CD1c-positive myeloid dendritic cell (primary cell): ENCODE results near the gene BLID.

ENCODE experiments used
- DNase-seq: peaks from one replicate; pipeline ENCODE4 v3.0.0-alpha.2; 2016; ENCODE audit errors: extremely low spot score

The BLID gene

DNA sequence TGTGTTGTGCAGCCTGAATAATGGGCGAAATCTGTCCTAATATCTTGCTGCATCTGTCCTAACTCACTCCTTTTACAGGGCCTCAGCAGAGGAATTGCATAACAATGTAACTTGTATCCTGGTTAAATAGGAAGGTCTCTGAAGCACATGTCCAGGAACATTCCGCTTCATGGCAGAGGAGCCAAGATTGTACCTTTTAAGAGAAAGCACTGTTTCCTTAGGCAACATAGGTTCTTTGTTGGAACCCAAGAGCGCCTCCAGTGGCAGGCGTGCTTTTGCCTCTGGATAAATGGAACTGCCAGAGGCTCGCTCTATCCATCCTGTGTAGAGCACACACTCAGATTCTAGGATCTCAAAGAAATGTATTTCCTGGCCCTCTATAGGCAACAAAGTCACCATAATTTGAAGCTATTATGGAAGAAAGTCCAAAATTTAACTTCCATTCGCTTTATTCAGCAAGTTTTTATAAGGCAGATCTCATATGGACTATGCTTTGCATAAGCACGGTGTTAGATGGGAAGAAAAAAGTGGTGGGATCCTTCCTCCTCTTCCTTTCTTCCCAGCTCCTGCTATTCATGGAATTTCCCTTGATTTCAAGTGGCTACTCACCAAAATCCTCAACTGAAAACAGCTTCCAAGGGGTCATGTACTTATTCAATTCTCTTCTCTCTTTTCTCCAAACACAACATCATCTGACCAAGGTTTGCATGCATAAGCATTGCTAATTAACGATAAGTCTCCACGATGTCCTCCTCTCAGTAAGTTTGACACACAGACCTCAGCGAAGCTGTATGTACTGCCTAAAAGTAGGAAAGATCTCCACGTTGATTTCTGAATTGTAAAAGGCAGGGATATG is at the start of gene BLID:
BLID (minus strand) TSS at position 692 of the 856 bp plus-strand sequence; CDS start at position 399, 293 bp downstream.
- DNase-seq: no peak

GRCh38 chr11:122163053-122163819 is 47.2 kb upstream of the BLID start:
- no peak for DNase-seq

DNA sequence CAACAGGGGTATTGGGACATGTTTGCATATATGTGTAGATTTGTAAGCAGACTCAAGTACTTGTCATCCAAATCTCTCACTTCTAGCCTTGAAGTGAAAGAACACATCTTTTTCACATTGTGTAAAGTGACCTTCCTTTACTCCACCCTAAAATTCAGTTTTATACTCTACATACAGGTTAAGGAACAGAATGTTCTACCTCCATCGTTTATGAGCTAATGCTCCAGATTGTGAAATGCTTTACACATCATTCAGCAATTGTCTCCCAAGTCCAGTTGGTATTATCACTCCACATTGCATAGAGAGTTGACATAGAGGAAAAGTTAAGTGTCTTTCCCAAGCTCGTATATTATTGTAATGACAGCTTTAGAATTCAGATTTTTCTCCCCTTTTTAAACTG is 46.1 kb upstream of the BLID start:
- no peak for DNase-seq

- DNase-seq: no peak
Measured at GRCh38 chr11:122160841-122161590, 45.0 kb upstream of the BLID start.

GRCh38 chr11:122159861-122160260 is 43.8 kb upstream of the BLID start:
- no peak for DNase-seq

- no peak for DNase-seq
Measured at GRCh38 chr11:122159173-122159721, 43.2 kb upstream of the BLID start.

- no peak for DNase-seq
Measured at GRCh38 chr11:122158171-122158570, 42.2 kb upstream of the BLID start.

DNA sequence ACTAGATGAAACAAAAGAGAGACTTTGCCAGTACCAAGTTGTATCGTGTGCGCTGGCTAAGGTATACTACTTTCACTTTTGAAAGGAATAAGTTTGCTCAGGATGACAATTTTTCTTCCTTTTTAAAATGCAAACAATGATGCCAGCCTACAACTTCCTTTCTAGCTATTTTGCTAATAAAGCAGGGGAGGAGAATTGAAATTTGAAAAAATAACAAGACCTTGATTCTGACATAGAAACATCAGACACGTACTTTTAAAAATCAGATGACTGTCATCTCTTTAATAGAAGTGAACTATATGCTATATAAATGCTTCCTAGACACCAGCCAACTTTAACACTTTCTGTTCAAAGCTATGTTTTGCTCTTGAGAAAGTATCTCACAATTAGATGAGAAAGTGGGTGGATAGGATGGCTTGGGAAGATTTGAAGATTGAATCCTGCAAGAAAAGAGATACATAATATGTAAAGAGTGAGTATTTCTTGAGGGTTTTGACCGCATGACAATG is 41.7 kb upstream of the BLID start:
- no peak for DNase-seq

GRCh38 chr11:122156940-122157382 is 40.9 kb upstream of the BLID start:
- no peak for DNase-seq

DNA sequence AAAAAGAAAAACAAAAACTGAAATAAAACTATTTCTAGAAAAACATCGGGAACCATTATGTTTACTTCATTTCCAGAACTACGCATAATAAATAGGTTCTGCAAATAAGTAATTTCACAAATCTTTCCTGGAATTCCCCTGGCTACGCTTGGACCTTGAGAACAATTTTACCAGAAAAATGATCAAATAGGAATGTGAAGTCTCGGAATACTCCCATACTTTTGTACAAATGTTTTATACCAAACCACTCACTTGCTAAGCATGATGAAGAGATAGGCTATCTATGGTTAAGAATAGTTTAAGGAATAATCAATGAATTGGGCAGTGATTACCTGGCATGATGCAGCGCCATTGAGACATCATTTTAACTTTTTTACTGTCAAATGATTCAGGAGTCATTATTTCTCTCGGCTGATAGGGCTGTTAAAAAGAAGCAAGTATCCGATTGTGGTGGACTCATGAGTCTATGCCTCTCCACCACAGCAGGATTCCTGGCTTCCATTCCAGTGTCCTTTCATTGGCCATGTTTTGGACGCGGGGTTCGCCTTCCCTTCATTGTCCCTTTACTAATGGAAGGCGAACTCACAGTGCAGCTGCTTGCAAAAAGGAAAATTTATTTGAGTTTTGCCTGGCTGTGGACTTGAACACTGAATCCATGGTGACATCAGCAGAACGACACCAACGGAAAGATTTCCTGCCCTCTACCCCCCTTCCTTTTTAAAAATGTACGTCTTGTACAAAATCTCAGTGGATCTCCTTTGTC is 39.9 kb upstream of the BLID start:
- DNase-seq: no peak

DNA sequence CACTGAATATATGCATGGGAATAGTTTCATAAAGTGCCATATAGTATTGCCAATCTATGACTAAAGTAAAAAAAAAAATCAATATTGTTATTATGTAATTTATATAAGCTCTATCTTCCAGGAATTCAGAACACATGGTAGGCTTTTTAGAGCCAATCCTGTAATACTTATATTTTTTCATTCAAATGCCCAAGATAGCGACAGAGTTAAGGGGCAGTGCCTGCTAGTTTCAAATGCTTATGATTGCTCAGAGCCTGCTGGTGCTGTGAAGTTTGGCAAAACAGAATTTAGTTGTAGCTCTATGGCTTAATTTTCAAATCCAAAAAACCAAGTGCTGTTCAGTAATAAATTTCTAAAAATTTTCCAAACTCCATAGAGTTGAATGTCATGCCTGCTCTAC is 39.0 kb upstream of the BLID start:
- DNase-seq: no peak

GRCh38 chr11:122154227-122154626 is 38.2 kb upstream of the BLID start:
- no peak for DNase-seq

- DNase-seq: no peak
Measured at GRCh38 chr11:122153746-122154145, 37.7 kb upstream of the BLID start.

GRCh38 chr11:122150216-122151124 is 34.5 kb upstream of the BLID start:
- DNase-seq: no peak

GRCh38 chr11:122149202-122149601 is 33.2 kb upstream of the BLID start:
- DNase-seq: no peak

- no peak for DNase-seq
Measured at GRCh38 chr11:122146475-122146874, 30.5 kb upstream of the BLID start.

- DNase-seq: no peak
Measured at GRCh38 chr11:122145715-122146274, 29.8 kb upstream of the BLID start.

- no peak for DNase-seq
Measured at GRCh38 chr11:122144752-122145151, 28.7 kb upstream of the BLID start.

GRCh38 chr11:122141725-122142124 is 25.7 kb upstream of the BLID start:
- DNase-seq: no peak

- DNase-seq: no peak
Measured at GRCh38 chr11:122140500-122140899, 24.5 kb upstream of the BLID start.
